Endothelial cell of umbilical vein (primary cell): ENCODE measurements around the gene RPIA. TPM values are rescaled to one million over a fixed set of nuclear protein-coding genes. Genes with fewer than 3 reads are reported as not detected.

Experiments
- BruUV-seq: library from RNA; stranded (reverse); fragments of 400-500 nt; replicated peaks from 2 replicates; lab custom pipeline; 2021; lab: Mats Ljungman, UMichigan
- CTCF ChIA-PET: fragments of 300-600, 350-600 bp; sonication (Branson Sonifier 250); formaldehyde crosslinking; loops from one replicate; lab custom pipeline; 2021; ENCODE audit warnings: antibody characterized with exemption, inconsistent platforms; lab: Charles Lee
- POLR2A ChIA-PET: fragments of 300-600, 350-600 bp; sonication (Branson Sonifier 250); formaldehyde crosslinking; loops from one replicate; lab custom pipeline; 2021; ENCODE audit warnings: antibody characterized with exemption, inconsistent platforms; lab: Charles Lee
- DNase-seq: peaks from one replicate; pipeline ENCODE4 v3.0.0-alpha.2; 2011; ENCODE audit warnings: low read depth, low spot score
- FAIRE-seq: peaks from 2 replicates; lab custom pipeline; 2011; peaks lifted over from hg19 to GRCh38; lab: Jason Lieb, UNC
- H2AFZ ChIP-seq: 2 replicates; pipeline ENCODE4 v1.6.0; 2012; ENCODE audit warnings: low read depth, low read length, control low read depth, inconsistent platforms
- H3K27ac ChIP-seq: 2 replicates; pipeline ENCODE4 v1.5.1; 2011; ENCODE audit warnings: low read depth, mild to moderate bottlenecking, control low read depth, low read length, moderate library complexity; ENCODE audit not compliant: insufficient read depth
- H3K27me3 ChIP-seq, 2 experiments: 2 replicates each; pipeline versions ENCODE4 v1.6.0 to v1.6.1; 2011; ENCODE audit warnings: low read length in 2 of 2, mixed read lengths in 1 of 2; ENCODE audit not compliant: control insufficient read depth in 2 of 2, insufficient read depth in 2 of 2
- H3K36me3 ChIP-seq, 2 experiments: 2 replicates in 1 of 2; 3 replicates in 1 of 2; pipeline ENCODE4 v1.5.1; 2011; ENCODE audit warnings: low read length in 2 of 2, mild to moderate bottlenecking in 1 of 2, moderate library complexity in 1 of 2; ENCODE audit not compliant: control insufficient read depth in 2 of 2, insufficient read depth in 2 of 2; ENCODE audit errors: extremely low read depth in 1 of 2
- H3K4me1 ChIP-seq: 3 replicates; pipeline ENCODE4 v1.5.1; 2011; ENCODE audit warnings: mild to moderate bottlenecking, low read length; ENCODE audit not compliant: control insufficient read depth, insufficient read depth; ENCODE audit errors: extremely low read depth
- H3K4me2 ChIP-seq: 2 replicates; pipeline ENCODE4 v1.6.1; 2011; ENCODE audit warnings: low read length, control low read depth, mixed read lengths; ENCODE audit not compliant: insufficient read depth
- H3K4me3 ChIP-seq, 3 experiments: fragments of 200-600 bp in 1 of 3; sonication (generic), shearing (Covaris generic) in 1 of 3; replicated peaks in 1 of 3; 2 replicates each; pipeline ENCODE4 v1.5.1; 2011 to 2016; ENCODE audit warnings: control low read depth in 3 of 3, low read length in 3 of 3, mild to moderate bottlenecking in 2 of 3, inconsistent platforms in 1 of 3, low read depth in 1 of 3, moderate library complexity in 1 of 3; ENCODE audit not compliant: insufficient read depth in 1 of 3
- H3K79me2 ChIP-seq: 2 replicates; pipeline ENCODE4 v1.6.0; 2012; ENCODE audit warnings: low read length, inconsistent platforms; ENCODE audit not compliant: control insufficient read depth, insufficient read depth
- H3K9ac ChIP-seq: replicated peaks from 2 replicates; pipeline ENCODE3; 2011; ENCODE audit warnings: low read length, control low read depth; ENCODE audit not compliant: insufficient read depth; ENCODE audit errors: extremely low read depth
- H3K9me1 ChIP-seq: replicated peaks from 3 replicates; pipeline ENCODE4 v1.6.0; 2011; ENCODE audit warnings: mild to moderate bottlenecking, low read length; ENCODE audit not compliant: control insufficient read depth, insufficient read depth; ENCODE audit errors: extremely low read depth
- H3K9me3 ChIP-seq: replicated peaks from 2 replicates; pipeline ENCODE4 v1.5.1; 2012; ENCODE audit warnings: low read length, inconsistent platforms; ENCODE audit not compliant: control insufficient read depth, insufficient read depth
- H4K20me1 ChIP-seq: replicated peaks from 2 replicates; pipeline ENCODE3; 2011; ENCODE audit warnings: mild to moderate bottlenecking, low read length; ENCODE audit not compliant: control insufficient read depth, insufficient read depth; ENCODE audit errors: extremely low read depth
- EZH2 ChIP-seq: IDR thresholded peaks from 2 replicates; pipeline ENCODE4 v1.6.1; 2012; ENCODE audit warnings: borderline replicate concordance, low read depth, mild to moderate bottlenecking, moderate library complexity, low read length, inconsistent platforms; ENCODE audit not compliant: severe bottlenecking
- FOS ChIP-seq: IDR thresholded peaks from 2 replicates; pipeline ENCODE4 v1.6.1; 2011; ENCODE audit warnings: mild to moderate bottlenecking, low read length, moderate library complexity, borderline replicate concordance; ENCODE audit not compliant: insufficient read depth
- GATA2 ChIP-seq: IDR thresholded peaks from 2 replicates; pipeline ENCODE4 v1.7.0; 2011; ENCODE audit warnings: low read depth, mild to moderate bottlenecking, moderate library complexity, mixed read lengths, low read length; ENCODE audit not compliant: insufficient read length, insufficient read depth
- JUN ChIP-seq: IDR thresholded peaks from 2 replicates; pipeline ENCODE4 v1.6.1; 2011; ENCODE audit warnings: borderline replicate concordance, low read depth; ENCODE audit not compliant: insufficient read length, insufficient read depth
- MYC ChIP-seq: IDR thresholded peaks from one replicate; pipeline ENCODE4 v1.6.1; 2011; ENCODE audit warnings: mild to moderate bottlenecking, low read depth, low read length
- POLR2A ChIP-seq: IDR thresholded peaks from 2 replicates; pipeline ENCODE4 v1.6.1; 2012; ENCODE audit warnings: low read depth, mild to moderate bottlenecking, control low read depth, low read length
- POLR2AphosphoS5 ChIP-seq: IDR thresholded peaks from 2 replicates; pipeline ENCODE4 v1.6.1; 2012; ENCODE audit warnings: low read depth, mild to moderate bottlenecking, control low read depth, low read length, moderate library complexity; ENCODE audit not compliant: insufficient read depth
- dilution Hi-C: fragments of 300-500 bp; cut with MboI; formaldehyde crosslinking; loops from one replicate; pipeline ENCODE4 v1.15.0; 2019; ENCODE audit warnings: low sequenced_read_pairs; ENCODE audit not compliant: extremely low pct_ligation_motif_present
- intact Hi-C: fragments of 100-400 bp; cut with micrococcal nuclease; formaldehyde crosslinking; loops from one replicate; pipeline ENCODE4 v1.10.0; 2022
- polyA plus RNA-seq, 4 experiments: library from polyadenylated mRNA; depleted of rRNA in 3 of 4; stranded (reverse) in 3 of 4; unstranded in 1 of 4; fragments of >200 nt; gene quantifications; 2 replicates each; pipeline versions ENCODE4 v1.2.1 to v1.2.3, GENCODE V29; 2011 to 2012; ENCODE audit warnings: missing spikeins in 1 of 4
- total RNA-seq: library from RNA; stranded (reverse); gene quantifications from 2 replicates; pipeline ENCODE4 v1.2.3, GENCODE V29; 2021
- TF ChIP-seq, protein P1 (sequence below), 2 donors: IDR thresholded peaks; 1 replicate in 1 of 2; 2 replicates in 1 of 2; pipeline ENCODE4 v1.5.1; 2011; ENCODE audit warnings: low read length in 2 of 2, mild to moderate bottlenecking in 2 of 2, moderate library complexity in 2 of 2, control low read depth in 1 of 2, inconsistent platforms in 1 of 2, low read depth in 1 of 2; ENCODE audit not compliant: insufficient read depth in 1 of 2; ENCODE audit errors: extremely low read depth in 1 of 2
- TF ChIP-seq, protein P2 (sequence below): IDR thresholded peaks from 2 replicates; pipeline ENCODE4 v1.6.1; 2011; ENCODE audit not compliant: insufficient read depth, insufficient read length

Gene RPIA
- total and polyA plus RNA-seq, 2 donors (not counting 3 experiments of a cell fraction or from before 2014, with no cell fraction given): 15.7 to 30.3 TPM

- no peaks in the 10 kb centered on the region for H3K36me3 ChIP-seq
- H3K27ac ChIP-seq: no peak overlapping the region
- TF ChIP-seq, protein P1, sequence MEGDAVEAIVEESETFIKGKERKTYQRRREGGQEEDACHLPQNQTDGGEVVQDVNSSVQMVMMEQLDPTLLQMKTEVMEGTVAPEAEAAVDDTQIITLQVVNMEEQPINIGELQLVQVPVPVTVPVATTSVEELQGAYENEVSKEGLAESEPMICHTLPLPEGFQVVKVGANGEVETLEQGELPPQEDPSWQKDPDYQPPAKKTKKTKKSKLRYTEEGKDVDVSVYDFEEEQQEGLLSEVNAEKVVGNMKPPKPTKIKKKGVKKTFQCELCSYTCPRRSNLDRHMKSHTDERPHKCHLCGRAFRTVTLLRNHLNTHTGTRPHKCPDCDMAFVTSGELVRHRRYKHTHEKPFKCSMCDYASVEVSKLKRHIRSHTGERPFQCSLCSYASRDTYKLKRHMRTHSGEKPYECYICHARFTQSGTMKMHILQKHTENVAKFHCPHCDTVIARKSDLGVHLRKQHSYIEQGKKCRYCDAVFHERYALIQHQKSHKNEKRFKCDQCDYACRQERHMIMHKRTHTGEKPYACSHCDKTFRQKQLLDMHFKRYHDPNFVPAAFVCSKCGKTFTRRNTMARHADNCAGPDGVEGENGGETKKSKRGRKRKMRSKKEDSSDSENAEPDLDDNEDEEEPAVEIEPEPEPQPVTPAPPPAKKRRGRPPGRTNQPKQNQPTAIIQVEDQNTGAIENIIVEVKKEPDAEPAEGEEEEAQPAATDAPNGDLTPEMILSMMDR (IDR thresholded peaks at IDR 0.05; ENCODE audit: extremely low read depth in 1 of 2, insufficient read depth in 1 of 2, low read depth in 1 of 2, low read length in 2 of 2): no peak
- no peak for TF ChIP-seq JUN
- TF ChIP-seq, protein P2, sequence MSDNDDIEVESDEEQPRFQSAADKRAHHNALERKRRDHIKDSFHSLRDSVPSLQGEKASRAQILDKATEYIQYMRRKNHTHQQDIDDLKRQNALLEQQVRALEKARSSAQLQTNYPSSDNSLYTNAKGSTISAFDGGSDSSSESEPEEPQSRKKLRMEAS: no peak
- TF ChIP-seq FOS: no peak
- no peak for TF ChIP-seq GATA2
- TF ChIP-seq POLR2AphosphoS5: no peak
- TF ChIP-seq EZH2: no peak
- no peak for TF ChIP-seq MYC
- TF ChIP-seq POLR2A: no peak
- peaks cover 4% of the 10 kb centered on the region for H3K9me3 ChIP-seq
- CTCF ChIA-PET: no interaction called here
- intact Hi-C loops: no loop called here
- H3K9ac ChIP-seq: no peak overlapping the region
- H3K4me3 ChIP-seq: no peak overlapping the region
- H4K20me1 ChIP-seq: no peaks in the 10 kb centered on the region
- no peaks in the 10 kb centered on the region for H3K27me3 ChIP-seq
- POLR2A ChIA-PET: no interaction called here
- no peak for DNase-seq
- H3K9me1 ChIP-seq: no peaks in the 10 kb centered on the region
- no peak overlapping the region for H3K4me2 ChIP-seq
- dilution Hi-C loops: no loop called here
- no TSS peak for BruUV-seq
- no peaks in the 10 kb centered on the region for H3K4me1 ChIP-seq
- FAIRE-seq: no peak
- no peaks in the 10 kb centered on the region for H3K79me2 ChIP-seq
- H2AFZ ChIP-seq: no peak overlapping the region
Measured at GRCh38 chr2:88684519-88684918, 7.0 kb upstream of the RPIA start.
